WTC11 (cell line): ENCODE results near the gene REL. TPM values are rescaled to one million over a fixed set of nuclear protein-coding genes. Genes with fewer than 3 reads are reported as not detected.

ENCODE experiments used
- ATAC-seq: fragments of 200-7000 bp; cut with Tn5 transposase; 2 replicates; pipeline ENCODE4 v1.10.0; 2021; ENCODE audit warnings: mild to moderate bottlenecking, moderate library complexity
- CTCF ChIA-PET: fragments of 300-600 bp; sonication (Branson Sonifier 250); formaldehyde crosslinking; loops from one replicate; lab custom pipeline; 2021; ENCODE audit warnings: antibody characterized with exemption; lab: Charles Lee
- POLR2A ChIA-PET: fragments of 350-600 bp; sonication (Branson Sonifier 250); formaldehyde crosslinking; loops from one replicate; lab custom pipeline; 2021; ENCODE audit warnings: antibody characterized with exemption; lab: Charles Lee
- DNase-seq: peaks from one replicate; pipeline ENCODE4 v3.0.0; 2021; ENCODE audit warnings: low spot score
- H3K27ac Mint-ChIP-seq: 2 replicates; pipeline ENCODE4 v1.8.0; 2021; ENCODE audit warnings: mixed read lengths
- H3K27me3 Mint-ChIP-seq: 2 replicates; pipeline ENCODE4 v1.8.0; 2021; ENCODE audit warnings: low read depth, mild to moderate bottlenecking, moderate library complexity, mixed read lengths
- H3K36me3 Mint-ChIP-seq: 2 replicates; pipeline ENCODE4 v1.8.0; 2021; ENCODE audit warnings: mixed read lengths
- H3K4me1 Mint-ChIP-seq: 2 replicates; pipeline ENCODE4 v1.8.0; 2022; ENCODE audit warnings: mixed read lengths
- H3K4me3 Mint-ChIP-seq: 2 replicates; pipeline ENCODE4 v1.8.0; 2021; ENCODE audit warnings: mild to moderate bottlenecking, moderate library complexity, mixed read lengths
- H3K9me3 Mint-ChIP-seq: 2 replicates; pipeline ENCODE4 v1.8.0; 2021; ENCODE audit warnings: mixed read lengths
- ELF4 ChIP-seq: sonication (generic); formaldehyde crosslinking; IDR thresholded peaks from 2 replicates; pipeline ENCODE4 v1.8.1; 2022; ENCODE audit warnings: low read depth, mild to moderate bottlenecking, moderate library complexity, missing genetic modification reagents
- FOXK1 ChIP-seq: sonication (generic); formaldehyde crosslinking; IDR thresholded peaks from 2 replicates; pipeline ENCODE4 v1.8.0; 2022; ENCODE audit warnings: mild to moderate bottlenecking, moderate library complexity, missing genetic modification reagents
- FOXP1 ChIP-seq: sonication (generic); formaldehyde crosslinking; IDR thresholded peaks from 2 replicates; pipeline ENCODE4 v1.8.0; 2022; ENCODE audit warnings: missing genetic modification reagents, mild to moderate bottlenecking, moderate library complexity, borderline replicate concordance
- GABPB1 ChIP-seq: sonication (generic); formaldehyde crosslinking; IDR thresholded peaks from 2 replicates; pipeline ENCODE4 v1.8.1; 2023; ENCODE audit warnings: mild to moderate bottlenecking, missing genetic modification reagents
- GTF2I ChIP-seq: fragments of 250-450 bp; sonication (Bioruptor Pico); conservative IDR thresholded peaks from 2 replicates; pipeline ENCODE4 v1.4.0; 2021; ENCODE audit warnings: mild to moderate bottlenecking
- JUN ChIP-seq: sonication (generic); formaldehyde crosslinking; IDR thresholded peaks from 2 replicates; pipeline ENCODE4 v1.8.0; 2023; ENCODE audit warnings: mild to moderate bottlenecking, missing genetic modification reagents
- NFATC4 ChIP-seq: fragments of 250-450 bp; sonication (Bioruptor Pico); IDR thresholded peaks from 2 replicates; pipeline ENCODE4 v1.9.0; 2021; ENCODE audit warnings: mild to moderate bottlenecking
- NFE2L1 ChIP-seq: sonication (generic); formaldehyde crosslinking; IDR thresholded peaks from 2 replicates; pipeline ENCODE4 v1.8.1; 2023; ENCODE audit warnings: missing genetic modification reagents
- NR2C2 ChIP-seq: sonication (generic); formaldehyde crosslinking; IDR thresholded peaks from 2 replicates; pipeline ENCODE4 v1.8.0; 2022; ENCODE audit warnings: mild to moderate bottlenecking, missing genetic modification reagents
- SOX15 ChIP-seq: fragments of 250-450 bp; sonication (Bioruptor Pico); IDR thresholded peaks from 2 replicates; pipeline ENCODE4 v1.9.0; 2021; ENCODE audit warnings: mild to moderate bottlenecking
- ZBTB21 ChIP-seq: sonication (generic); formaldehyde crosslinking; IDR thresholded peaks from 2 replicates; pipeline ENCODE4 v1.8.1; 2023; ENCODE audit warnings: mild to moderate bottlenecking, missing genetic modification reagents, borderline replicate concordance
- ZNF423 ChIP-seq: fragments of 250-450 bp; sonication (Bioruptor Pico); IDR thresholded peaks from 2 replicates; pipeline ENCODE4 v2.1.2; 2022; ENCODE audit warnings: mild to moderate bottlenecking, moderate library complexity
- ZNF671 ChIP-seq: fragments of 250-450 bp; sonication (Bioruptor Pico); IDR thresholded peaks from 2 replicates; pipeline ENCODE4 v1.8.0; 2021; ENCODE audit warnings: mild to moderate bottlenecking
- total RNA-seq: library from RNA; stranded (reverse); gene quantifications from 3 replicates; pipeline ENCODE4 v1.2.3, GENCODE V29; 2021
- TF ChIP-seq, protein P1 (sequence below): sonication (generic); formaldehyde crosslinking; IDR thresholded peaks from 2 replicates; pipeline ENCODE4 v1.8.0; 2022; ENCODE audit warnings: mild to moderate bottlenecking, missing genetic modification reagents
- TF ChIP-seq, protein P2 (sequence below): sonication (generic); formaldehyde crosslinking; IDR thresholded peaks from 2 replicates; pipeline ENCODE4 v1.8.1; 2023; ENCODE audit warnings: mild to moderate bottlenecking, missing genetic modification reagents, moderate library complexity
- TF ChIP-seq, protein P3 (sequence below): fragments of 250-450 bp; sonication (Bioruptor Pico); IDR thresholded peaks from 2 replicates; pipeline ENCODE4 v1.9.0; 2021; ENCODE audit warnings: mild to moderate bottlenecking, borderline replicate concordance
- TF ChIP-seq, protein P4 (sequence below): fragments of 250-450 bp; sonication (Bioruptor Pico); IDR thresholded peaks from 2 replicates; pipeline ENCODE4 v2.1.2; 2022; ENCODE audit warnings: mild to moderate bottlenecking, moderate library complexity
- TF ChIP-seq, protein P5 (sequence below): sonication (generic); formaldehyde crosslinking; conservative IDR thresholded peaks from 2 replicates; pipeline ENCODE4 v1.8.1; 2022; ENCODE audit warnings: mild to moderate bottlenecking, missing genetic modification reagents
- TF ChIP-seq, protein P6 (sequence below): sonication (generic); formaldehyde crosslinking; IDR thresholded peaks from 2 replicates; pipeline ENCODE4 v1.8.1; 2023; ENCODE audit warnings: mild to moderate bottlenecking, missing genetic modification reagents, moderate library complexity
- TF ChIP-seq, protein P7 (sequence below): fragments of 250-450 bp; sonication (Bioruptor Pico); IDR thresholded peaks from 2 replicates; pipeline ENCODE4 v1.8.0; 2021; ENCODE audit warnings: mild to moderate bottlenecking
- TF ChIP-seq, protein P8 (sequence below): sonication (generic); formaldehyde crosslinking; IDR thresholded peaks from 2 replicates; pipeline ENCODE4 v1.8.1; 2022; ENCODE audit warnings: mild to moderate bottlenecking, moderate library complexity, missing genetic modification reagents
- TF ChIP-seq, protein P9 (sequence below): sonication (generic); formaldehyde crosslinking; IDR thresholded peaks from 2 replicates; pipeline ENCODE4 v1.8.0; 2022; ENCODE audit warnings: missing genetic modification reagents

Gene REL
- total RNA-seq, 1 experiment from 2014 or later: 8.4 TPM

DNA sequence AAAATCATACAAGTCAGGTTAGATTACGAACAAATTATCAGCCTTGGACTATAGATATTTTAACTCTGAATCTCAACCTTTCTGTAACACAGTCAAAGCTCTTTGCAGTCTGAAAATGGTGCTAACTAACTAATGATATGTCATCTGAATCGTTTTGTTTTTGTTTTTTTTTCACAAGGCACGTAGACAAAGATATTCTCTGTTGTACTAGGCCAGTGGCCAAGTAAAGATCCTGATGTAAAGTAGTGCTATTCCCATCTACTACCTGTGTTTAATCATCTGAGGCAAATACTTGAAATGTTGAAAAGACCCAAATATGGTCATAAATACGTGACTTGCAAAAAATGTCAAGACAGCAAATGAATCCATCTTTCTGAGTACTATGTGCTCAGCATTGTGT lies 65.7 kb downstream of the REL start:
- Mint-ChIP-seq H3K4me3 (no peak overlapping the region), H3K4me1 (no peaks in the 10 kb centered on the region), H3K27me3 (no peaks in the 10 kb centered on the region), H3K9me3 (peaks cover 15% of the 10 kb centered on the region), H3K36me3 (peaks cover 12% of the 10 kb centered on the region)
- POLR2A ChIA-PET: no interaction called here
- no peak for DNase-seq
- TF ChIP-seq GABPB1 (CRISPR knock-in tag) (no peak), NFE2L1 (CRISPR knock-in tag) (no peak), FOXP1 (CRISPR knock-in tag) (no peak), ZNF671 (CRISPR knock-in tag) (no peak)
- TF ChIP-seq, protein P1, sequence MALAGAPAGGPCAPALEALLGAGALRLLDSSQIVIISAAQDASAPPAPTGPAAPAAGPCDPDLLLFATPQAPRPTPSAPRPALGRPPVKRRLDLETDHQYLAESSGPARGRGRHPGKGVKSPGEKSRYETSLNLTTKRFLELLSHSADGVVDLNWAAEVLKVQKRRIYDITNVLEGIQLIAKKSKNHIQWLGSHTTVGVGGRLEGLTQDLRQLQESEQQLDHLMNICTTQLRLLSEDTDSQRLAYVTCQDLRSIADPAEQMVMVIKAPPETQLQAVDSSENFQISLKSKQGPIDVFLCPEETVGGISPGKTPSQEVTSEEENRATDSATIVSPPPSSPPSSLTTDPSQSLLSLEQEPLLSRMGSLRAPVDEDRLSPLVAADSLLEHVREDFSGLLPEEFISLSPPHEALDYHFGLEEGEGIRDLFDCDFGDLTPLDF (CRISPR knock-in tag): no peak
- TF ChIP-seq, protein P2, sequence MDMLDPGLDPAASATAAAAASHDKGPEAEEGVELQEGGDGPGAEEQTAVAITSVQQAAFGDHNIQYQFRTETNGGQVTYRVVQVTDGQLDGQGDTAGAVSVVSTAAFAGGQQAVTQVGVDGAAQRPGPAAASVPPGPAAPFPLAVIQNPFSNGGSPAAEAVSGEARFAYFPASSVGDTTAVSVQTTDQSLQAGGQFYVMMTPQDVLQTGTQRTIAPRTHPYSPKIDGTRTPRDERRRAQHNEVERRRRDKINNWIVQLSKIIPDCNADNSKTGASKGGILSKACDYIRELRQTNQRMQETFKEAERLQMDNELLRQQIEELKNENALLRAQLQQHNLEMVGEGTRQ (CRISPR knock-in tag): no peak
- TF ChIP-seq, protein P3, sequence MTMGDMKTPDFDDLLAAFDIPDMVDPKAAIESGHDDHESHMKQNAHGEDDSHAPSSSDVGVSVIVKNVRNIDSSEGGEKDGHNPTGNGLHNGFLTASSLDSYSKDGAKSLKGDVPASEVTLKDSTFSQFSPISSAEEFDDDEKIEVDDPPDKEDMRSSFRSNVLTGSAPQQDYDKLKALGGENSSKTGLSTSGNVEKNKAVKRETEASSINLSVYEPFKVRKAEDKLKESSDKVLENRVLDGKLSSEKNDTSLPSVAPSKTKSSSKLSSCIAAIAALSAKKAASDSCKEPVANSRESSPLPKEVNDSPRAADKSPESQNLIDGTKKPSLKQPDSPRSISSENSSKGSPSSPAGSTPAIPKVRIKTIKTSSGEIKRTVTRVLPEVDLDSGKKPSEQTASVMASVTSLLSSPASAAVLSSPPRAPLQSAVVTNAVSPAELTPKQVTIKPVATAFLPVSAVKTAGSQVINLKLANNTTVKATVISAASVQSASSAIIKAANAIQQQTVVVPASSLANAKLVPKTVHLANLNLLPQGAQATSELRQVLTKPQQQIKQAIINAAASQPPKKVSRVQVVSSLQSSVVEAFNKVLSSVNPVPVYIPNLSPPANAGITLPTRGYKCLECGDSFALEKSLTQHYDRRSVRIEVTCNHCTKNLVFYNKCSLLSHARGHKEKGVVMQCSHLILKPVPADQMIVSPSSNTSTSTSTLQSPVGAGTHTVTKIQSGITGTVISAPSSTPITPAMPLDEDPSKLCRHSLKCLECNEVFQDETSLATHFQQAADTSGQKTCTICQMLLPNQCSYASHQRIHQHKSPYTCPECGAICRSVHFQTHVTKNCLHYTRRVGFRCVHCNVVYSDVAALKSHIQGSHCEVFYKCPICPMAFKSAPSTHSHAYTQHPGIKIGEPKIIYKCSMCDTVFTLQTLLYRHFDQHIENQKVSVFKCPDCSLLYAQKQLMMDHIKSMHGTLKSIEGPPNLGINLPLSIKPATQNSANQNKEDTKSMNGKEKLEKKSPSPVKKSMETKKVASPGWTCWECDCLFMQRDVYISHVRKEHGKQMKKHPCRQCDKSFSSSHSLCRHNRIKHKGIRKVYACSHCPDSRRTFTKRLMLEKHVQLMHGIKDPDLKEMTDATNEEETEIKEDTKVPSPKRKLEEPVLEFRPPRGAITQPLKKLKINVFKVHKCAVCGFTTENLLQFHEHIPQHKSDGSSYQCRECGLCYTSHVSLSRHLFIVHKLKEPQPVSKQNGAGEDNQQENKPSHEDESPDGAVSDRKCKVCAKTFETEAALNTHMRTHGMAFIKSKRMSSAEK (CRISPR knock-in tag): no peak
- TF ChIP-seq, protein P4, sequence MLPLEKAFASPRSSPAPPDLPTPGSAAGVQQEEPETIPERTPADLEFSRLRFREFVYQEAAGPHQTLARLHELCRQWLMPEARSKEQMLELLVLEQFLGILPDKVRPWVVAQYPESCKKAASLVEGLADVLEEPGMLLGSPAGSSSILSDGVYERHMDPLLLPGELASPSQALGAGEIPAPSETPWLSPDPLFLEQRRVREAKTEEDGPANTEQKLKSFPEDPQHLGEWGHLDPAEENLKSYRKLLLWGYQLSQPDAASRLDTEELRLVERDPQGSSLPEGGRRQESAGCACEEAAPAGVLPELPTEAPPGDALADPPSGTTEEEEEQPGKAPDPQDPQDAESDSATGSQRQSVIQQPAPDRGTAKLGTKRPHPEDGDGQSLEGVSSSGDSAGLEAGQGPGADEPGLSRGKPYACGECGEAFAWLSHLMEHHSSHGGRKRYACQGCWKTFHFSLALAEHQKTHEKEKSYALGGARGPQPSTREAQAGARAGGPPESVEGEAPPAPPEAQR: no peak
- TF ChIP-seq, all 79 proteins: peak for 0
- CTCF ChIA-PET: no interaction called here
- H3K27ac Mint-ChIP-seq: no peak overlapping the region
- ATAC-seq: no peak

DNA sequence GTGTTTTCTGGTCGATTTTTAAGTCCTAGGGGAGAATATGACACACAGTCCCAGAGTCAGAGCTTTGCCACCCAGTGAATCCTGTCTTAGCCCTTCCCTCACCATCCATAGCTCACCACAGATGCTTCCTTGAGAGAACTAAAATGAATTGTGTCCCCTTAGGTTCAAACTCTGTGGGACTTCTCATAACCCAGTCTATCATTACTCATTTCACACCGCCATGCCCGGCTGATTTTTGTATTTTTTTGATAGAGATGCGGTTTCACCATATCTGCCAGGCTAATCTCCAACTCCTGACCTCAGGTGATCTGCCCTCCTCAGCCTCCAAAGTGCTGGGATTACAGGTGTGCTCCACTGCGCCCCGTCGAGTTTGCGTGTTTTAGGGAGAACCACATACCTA lies 66.8 kb downstream of the REL start:
- Mint-ChIP-seq H3K36me3 (peaks cover 12% of the 10 kb centered on the region), H3K27me3 (no peaks in the 10 kb centered on the region), H3K9me3 (peaks cover 15% of the 10 kb centered on the region), H3K4me3 (no peak overlapping the region), H3K27ac (no peak overlapping the region), H3K4me1 (no peaks in the 10 kb centered on the region)
- DNase-seq: no peak
- POLR2A ChIA-PET: no interaction called here
- CTCF ChIA-PET: no interaction called here
- no peak for ATAC-seq
- TF ChIP-seq, protein P5, sequence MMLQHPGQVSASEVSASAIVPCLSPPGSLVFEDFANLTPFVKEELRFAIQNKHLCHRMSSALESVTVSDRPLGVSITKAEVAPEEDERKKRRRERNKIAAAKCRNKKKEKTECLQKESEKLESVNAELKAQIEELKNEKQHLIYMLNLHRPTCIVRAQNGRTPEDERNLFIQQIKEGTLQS (CRISPR knock-in tag): no peak
- TF ChIP-seq, protein P6, sequence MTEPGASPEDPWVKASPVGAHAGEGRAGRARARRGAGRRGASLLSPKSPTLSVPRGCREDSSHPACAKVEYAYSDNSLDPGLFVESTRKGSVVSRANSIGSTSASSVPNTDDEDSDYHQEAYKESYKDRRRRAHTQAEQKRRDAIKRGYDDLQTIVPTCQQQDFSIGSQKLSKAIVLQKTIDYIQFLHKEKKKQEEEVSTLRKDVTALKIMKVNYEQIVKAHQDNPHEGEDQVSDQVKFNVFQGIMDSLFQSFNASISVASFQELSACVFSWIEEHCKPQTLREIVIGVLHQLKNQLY (CRISPR knock-in tag): no peak
- TF ChIP-seq, protein P7, sequence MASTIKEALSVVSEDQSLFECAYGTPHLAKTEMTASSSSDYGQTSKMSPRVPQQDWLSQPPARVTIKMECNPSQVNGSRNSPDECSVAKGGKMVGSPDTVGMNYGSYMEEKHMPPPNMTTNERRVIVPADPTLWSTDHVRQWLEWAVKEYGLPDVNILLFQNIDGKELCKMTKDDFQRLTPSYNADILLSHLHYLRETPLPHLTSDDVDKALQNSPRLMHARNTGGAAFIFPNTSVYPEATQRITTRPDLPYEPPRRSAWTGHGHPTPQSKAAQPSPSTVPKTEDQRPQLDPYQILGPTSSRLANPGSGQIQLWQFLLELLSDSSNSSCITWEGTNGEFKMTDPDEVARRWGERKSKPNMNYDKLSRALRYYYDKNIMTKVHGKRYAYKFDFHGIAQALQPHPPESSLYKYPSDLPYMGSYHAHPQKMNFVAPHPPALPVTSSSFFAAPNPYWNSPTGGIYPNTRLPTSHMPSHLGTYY (CRISPR knock-in tag): no peak
- TF ChIP-seq, protein P8, sequence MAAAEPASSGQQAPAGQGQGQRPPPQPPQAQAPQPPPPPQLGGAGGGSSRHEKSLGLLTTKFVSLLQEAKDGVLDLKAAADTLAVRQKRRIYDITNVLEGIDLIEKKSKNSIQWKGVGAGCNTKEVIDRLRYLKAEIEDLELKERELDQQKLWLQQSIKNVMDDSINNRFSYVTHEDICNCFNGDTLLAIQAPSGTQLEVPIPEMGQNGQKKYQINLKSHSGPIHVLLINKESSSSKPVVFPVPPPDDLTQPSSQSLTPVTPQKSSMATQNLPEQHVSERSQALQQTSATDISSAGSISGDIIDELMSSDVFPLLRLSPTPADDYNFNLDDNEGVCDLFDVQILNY (CRISPR knock-in tag): no peak
- TF ChIP-seq GTF2I (CRISPR knock-in tag): no peak
- TF ChIP-seq, protein P9, sequence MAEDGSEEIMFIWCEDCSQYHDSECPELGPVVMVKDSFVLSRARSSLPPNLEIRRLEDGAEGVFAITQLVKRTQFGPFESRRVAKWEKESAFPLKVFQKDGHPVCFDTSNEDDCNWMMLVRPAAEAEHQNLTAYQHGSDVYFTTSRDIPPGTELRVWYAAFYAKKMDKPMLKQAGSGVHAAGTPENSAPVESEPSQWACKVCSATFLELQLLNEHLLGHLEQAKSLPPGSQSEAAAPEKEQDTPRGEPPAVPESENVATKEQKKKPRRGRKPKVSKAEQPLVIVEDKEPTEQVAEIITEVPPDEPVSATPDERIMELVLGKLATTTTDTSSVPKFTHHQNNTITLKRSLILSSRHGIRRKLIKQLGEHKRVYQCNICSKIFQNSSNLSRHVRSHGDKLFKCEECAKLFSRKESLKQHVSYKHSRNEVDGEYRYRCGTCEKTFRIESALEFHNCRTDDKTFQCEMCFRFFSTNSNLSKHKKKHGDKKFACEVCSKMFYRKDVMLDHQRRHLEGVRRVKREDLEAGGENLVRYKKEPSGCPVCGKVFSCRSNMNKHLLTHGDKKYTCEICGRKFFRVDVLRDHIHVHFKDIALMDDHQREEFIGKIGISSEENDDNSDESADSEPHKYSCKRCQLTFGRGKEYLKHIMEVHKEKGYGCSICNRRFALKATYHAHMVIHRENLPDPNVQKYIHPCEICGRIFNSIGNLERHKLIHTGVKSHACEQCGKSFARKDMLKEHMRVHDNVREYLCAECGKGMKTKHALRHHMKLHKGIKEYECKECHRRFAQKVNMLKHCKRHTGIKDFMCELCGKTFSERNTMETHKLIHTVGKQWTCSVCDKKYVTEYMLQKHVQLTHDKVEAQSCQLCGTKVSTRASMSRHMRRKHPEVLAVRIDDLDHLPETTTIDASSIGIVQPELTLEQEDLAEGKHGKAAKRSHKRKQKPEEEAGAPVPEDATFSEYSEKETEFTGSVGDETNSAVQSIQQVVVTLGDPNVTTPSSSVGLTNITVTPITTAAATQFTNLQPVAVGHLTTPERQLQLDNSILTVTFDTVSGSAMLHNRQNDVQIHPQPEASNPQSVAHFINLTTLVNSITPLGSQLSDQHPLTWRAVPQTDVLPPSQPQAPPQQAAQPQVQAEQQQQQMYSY (CRISPR knock-in tag): no peak
- no peak for TF ChIP-seq SOX15 (CRISPR knock-in tag)
- TF ChIP-seq NFATC4 (CRISPR knock-in tag): no peak
- no peak for TF ChIP-seq FOXK1 (CRISPR knock-in tag)
- TF ChIP-seq GABPB1 (CRISPR knock-in tag): no peak
- no peak for TF ChIP-seq ELF4 (CRISPR knock-in tag)
- TF ChIP-seq ZNF423 (CRISPR knock-in tag): no peak
- no peak for TF ChIP-seq NR2C2
- no peak for TF ChIP-seq ZBTB21 (CRISPR knock-in tag)
- no peak for TF ChIP-seq JUN (CRISPR knock-in tag)
